ENCODE measurements around the gene ZNF785.
"Not testable (repeated sequence)": the region's sequence is repeated elsewhere in the genome, so short reads cannot be mapped to it uniquely, and the experiment has no call there.

The ZNF785 gene

DNA sequence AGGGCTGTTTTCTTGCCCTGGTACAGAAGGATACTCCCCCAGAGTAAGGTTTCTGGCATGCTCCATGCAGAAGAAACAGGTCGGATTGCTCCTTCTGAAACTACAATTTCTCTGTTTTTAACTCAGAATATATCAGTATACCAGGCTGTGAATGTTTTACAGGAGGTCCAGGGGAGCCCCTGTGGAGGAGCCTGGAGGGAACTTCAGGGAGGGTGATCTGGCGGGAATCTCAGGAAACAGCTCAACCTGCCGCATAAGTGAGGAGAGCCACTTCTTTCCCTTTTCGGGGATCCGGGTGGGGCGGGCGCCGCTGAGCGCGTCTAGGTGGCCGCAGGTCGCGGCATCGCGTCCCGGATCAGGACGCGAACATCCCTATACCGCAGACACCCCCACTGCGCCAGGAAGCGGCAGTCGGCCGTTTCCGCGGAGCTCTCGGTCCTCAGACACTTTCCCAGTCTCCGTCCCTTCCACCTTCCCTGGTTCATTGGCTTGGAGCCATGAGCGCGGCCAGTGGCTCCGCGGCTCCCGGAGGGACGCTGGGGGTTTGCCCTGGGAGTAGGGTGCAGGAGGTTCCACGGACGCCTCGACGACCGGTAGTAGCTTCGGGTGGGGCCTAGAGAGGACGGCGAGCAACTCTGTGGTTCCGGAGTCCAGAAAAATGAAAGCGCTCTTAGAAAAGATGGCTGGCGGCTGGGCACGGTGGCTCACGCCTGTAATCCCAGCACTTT, 24.2 kb downstream of the ZNF785 start:
- peak; percentile 20 for DNase-seq

DNA sequence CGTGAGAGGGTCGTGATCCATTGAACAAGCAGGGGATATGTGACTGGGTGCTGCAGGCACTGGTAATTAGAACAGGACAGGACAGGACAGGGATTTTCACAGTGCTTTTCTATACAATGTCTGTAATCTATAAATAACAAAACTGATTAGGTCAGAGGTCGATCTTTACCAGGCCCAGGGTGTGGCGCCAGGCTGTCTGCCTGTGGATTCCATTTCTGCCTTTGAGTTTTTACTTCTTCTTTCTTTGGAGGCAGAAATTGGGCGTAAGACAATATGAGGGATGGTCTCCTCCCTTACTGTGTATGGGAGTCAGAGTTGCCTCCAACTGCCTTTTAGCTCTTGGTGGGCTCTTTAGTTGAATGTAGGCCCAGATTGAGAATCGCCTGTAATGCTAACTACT, 25.8 kb downstream of the ZNF785 start:
- no peak for DNase-seq

DNA sequence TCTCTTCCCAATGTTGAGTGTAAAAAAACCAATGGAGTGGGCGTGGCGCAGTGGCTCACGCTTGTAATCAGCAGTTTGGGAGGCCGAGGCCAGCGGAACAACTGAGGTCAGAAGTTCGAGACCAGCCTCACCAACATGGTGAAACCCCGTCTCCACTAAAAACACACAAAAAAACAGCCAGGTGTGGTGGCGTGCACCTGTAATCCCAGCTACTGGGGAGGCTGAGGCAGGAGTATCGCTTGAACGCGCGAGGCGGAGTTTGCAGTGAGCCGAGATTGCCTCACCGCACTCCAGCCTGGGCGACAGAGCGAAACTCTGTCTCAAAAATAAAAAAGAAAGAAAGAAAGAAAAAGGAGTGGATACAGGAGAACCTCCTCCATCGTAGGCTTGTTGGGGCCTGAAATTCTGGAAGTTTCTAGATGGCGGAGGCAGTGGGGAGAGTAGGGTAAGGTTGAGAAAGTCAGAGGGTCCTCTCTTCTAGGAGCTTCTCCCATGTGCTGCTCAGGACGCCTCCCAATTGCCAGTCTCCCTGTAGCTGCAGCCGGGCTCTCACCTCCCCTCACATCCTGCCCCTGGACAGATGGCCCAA, 26.6 kb downstream of the ZNF785 start:
- DNase-seq, result no peak

DNA sequence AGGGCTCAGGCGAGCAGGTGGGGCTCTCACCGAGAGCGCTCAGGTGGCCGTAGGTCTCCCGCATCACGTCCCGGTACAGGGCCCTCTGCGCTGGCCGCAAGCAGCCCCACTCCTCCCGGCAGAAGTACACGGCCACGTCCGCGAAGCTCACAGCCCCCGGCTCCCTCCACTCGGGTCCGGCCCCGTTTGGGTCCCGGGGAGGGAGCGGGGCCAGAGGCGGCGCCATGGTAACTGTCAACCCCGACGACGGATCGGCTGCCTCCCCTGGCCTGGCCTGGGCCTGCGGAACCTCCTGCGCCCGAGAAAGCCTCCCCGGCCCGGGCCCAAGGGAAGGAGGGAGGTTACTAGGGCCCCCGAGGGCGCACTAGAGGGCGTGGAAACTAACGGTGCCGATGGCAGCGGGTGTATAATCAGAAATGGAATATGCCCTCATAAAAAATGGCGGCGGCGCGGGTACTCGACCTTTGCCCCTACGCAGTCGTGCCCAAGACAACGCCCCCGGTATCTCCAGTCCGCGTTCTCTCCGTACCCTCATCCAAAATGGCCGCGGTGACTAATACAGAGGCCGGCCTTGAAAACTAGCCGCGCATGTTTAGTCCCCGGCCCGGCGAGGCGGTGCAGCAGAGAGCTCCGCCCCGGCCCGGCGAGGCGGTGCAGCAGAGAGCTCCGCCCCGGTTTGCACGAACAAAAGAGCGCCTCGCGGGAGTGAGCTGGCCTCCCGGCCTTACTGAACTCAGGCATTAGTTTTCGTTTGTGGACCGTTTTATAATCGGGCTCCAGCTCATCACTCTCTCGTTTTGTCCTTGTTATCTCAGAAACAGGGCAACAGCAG, 27.3 kb downstream of the ZNF785 start, which contains the start of gene ZNF764:
Gene ZNF764 (minus strand): TSS at position 418 of the 832 bp plus-strand sequence. CDS start 192 bp downstream, at position 226.
- peak; percentile 98 for DNase-seq

DNA sequence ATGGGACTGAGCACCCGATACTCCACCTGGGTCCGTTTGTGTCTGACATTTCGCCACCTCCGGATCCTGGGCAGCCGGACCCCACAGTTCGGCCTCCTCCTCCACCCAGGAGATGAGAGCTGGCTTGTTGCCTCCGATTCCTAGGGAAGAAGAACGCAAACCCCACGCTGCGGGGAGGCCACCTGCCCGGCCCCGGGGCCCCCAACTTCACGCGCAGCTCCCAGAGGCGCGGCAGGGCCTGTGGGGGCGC, 27.9 kb downstream of the ZNF785 start:
- no peak for DNase-seq

DNA sequence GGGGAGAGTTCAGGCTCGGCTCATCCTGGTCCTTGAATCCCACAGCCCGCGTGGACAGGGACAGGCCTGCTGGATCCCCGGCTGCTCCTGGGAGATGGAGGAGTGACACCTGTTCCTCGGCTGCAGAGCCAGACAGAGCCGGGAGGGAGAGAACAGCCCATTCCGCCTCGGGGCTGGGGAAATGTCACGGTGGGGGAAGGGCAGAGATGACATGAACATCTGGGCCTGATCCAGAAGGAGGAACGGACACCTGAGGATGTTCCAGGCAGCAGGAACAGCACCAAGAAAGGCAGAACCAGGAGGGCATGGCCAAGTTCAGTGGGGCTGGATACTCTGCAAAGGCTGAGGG, 29.4 kb downstream of the ZNF785 start:
- no peak for DNase-seq

DNA sequence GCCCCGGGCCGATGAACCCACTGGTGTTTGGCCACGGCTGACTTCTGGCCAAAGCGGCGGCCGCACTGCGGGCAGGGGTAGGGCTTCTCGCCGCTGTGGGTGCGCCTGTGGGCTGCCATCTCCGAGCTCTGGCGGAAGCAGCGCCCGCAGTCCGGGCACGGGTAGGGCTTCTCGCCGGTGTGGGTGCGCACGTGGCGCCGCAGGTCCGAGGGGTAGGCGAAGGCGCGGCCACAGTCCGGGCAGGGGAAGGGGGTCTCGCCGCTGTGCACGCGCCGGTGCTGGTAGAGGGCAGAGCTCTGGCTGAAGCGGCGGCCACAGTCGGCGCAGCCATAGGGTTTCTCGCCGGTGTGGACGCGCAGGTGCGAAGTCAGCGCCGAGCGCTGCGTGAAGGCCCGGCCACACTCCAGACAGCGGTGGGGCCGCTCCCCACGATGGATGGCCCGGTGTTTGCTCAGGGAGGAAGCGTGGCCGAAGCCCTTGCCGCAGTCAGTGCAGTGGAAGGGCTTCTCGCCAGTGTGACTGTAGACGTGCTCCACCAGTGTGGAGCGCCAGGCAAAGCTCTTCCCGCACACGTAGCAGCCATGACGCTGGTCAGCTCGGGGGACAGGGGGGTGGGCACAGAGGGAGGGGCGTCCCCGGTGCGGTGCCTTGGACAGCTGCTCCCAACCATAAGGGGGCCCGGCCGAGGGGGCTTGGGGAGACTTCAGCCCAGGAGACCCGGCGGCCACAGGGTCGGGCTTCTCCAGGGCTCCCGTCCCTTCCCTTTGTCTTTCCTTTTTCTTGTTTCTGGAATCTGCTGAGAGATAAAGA, 30.0 kb downstream of the ZNF785 start:
- DNase-seq, result no peak

DNA sequence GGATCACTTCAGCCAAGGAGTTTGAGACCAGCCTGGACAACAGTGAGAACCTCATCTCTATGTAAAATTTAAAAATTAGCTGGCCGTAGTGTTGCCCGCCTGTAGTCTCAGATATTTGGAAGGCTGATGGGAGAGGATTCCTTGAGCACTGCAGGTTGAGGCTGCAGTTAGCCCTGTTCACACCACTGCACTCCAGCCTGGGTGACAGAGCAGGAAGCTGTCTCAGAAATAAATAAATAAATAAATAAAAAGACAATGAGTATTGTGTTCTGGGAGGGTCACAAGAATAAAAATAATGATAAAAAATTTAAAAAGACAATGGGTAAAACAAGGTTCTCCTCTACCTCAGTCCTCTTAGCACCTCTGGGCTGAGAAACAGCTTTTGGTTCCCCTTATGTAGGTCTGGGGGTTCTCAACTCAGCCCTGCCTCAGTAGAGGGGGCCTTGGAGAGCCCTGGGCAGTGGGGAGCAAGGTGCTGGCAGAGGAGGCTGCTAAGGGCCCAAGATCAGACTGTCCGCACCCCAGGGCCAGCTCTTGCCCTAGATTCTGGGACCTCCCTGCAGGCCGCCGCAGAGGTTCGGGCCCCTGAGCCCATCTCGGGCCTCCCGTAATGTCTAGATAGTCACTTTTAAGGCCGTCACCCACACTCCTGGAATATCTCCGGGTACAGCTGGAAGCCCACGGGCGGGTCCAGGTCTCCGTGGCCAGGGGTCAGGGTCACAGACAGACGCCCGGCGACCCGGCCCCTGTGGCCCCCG, 30.8 kb downstream of the ZNF785 start:
- DNase-seq, result no peak

DNA sequence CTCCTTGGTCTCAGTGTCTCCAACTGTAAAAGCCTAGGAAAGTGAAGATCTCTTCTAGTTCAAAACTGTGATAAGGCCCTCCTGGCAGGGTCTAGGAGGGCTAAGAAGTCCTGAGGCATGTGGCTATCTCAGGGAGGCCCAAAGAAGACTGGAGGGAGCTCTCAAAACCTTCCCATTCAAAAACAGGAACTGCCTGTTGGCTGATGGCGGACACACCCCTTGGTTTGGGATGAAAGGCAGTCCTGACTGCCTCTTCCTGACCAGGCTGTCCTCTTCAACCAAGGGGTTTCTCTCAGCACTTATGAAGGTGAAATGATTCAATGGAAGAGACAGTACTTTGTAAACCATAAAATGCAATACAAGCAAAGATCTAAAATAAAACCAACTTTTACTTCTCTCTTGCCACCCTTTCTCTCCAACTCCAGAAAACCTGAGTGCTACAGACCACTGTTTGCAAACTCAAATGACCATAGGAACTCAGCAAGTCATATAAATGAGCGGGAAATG, 32.1 kb downstream of the ZNF785 start:
- DNase-seq, result no peak

DNA sequence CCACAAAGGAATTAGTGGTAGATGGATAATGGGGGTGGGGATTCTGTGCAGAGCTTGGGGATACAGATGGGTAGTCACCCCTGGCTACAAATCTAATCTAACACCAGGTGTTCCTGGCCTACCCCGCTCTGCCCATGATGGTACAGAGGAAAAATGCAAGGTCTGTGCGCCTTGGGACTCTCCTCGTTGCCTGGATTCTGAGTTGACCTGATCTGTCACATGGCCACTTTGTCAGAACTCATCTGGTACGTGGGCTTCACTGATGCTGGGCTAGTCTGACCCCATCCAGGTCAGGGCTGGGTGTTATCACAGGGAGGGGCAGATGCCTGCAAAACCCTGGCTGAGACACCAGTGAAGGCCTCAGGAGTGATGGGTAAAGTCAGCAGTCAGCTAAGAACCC, 32.5 kb downstream of the ZNF785 start:
- DNase-seq, result no peak

DNA sequence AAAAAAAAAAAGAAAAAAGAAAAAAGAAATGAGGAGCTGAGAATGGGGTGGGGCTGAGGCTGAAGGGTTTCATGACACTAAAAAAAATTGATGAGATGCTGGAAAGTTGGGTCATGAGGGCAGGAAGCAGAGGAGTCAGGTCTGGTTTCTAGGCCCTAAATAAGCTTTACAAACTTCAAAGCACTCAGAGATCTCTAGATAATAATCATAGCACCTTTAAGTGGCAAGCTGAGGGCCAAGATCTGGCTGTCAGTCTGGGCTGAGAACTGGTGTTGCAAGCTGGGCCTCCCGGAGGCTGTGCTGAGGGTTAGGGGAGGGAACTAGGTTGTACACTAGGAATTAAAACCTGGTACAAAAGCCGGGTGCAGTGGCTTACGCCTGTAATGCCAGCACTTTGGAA, 33.7 kb downstream of the ZNF785 start:
- DNase-seq, result peak; percentile 66

DNA sequence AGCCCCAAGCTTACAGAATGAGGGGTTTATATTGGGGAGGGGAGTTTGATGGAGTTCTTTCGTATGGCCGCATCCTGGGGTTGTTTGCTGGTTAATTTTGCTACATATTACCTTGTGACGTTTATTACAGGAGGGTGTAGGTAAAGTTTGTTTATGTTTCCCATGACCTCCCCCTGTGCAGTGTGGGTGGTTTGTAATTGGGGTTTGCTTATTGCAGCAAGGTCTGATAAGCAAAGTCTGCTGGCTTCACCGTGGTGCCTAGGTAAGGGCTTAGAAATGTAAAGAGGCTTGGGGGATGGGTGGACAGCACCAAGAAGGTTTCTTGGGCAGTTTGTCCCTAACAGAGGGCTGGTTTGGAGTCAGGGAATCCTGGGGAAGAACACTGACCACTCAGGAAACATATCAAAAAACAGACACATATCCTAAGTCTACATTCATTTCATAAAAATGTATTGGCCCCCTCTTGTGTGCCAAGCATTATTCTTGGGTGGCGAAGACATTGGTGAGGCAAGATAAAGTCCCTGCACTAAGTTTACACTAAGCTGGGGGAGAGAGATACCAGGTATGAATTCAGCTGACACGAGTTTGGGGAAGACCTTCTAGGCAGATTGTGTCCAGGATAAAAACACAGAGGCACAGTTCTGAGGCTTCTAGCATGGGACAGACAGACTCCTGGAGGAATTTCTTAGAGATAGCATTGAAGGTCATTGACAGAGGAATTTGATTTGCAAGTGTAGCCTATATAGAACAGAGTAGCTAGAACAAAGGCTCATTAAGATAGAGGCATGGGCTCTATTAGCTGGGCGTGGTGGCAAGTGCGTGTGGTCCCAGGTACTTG, 36.9 kb downstream of the ZNF785 start:
- no peak for DNase-seq

DNA sequence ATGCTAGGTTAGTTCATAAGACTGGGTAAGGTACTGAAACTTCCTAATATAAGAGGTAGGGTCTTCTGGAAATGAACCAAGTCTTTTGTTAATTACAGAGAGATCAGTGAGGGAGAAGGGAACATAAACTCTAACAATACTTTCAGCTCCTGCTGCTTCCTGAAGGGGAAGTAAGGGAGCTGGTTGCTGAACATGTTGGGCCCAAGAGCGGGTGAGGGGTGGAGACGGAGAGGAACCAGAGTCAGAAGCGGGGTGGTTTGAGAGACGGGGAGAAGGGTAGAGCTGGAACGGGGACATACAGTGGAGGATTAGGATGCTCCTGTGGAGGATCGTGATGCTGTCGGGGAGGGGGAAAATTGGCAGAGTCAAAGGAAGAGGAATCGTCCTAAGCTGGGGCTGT, 39.4 kb downstream of the ZNF785 start:
- DNase-seq, result no peak

DNA sequence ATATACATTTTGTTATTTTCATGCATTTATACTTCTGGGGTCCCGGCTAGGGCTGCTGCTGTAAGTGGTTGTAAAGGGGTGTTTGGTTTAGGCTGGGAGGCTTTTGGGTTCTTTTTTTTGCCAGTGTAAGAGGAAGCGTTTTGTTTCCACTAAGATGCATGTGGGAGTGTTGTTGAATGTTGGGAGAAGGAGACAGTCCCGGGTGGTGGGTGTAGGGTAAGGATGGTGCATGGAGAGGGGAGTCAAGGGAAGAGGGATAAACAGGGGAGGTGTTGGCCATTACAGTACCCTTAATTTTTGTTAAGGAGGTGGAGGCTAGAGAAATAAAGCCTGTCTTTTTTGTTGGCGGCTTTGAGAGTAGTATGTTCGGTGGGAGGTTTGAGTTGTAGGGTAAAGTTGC, 42.4 kb downstream of the ZNF785 start:
- no peak for DNase-seq

DNA sequence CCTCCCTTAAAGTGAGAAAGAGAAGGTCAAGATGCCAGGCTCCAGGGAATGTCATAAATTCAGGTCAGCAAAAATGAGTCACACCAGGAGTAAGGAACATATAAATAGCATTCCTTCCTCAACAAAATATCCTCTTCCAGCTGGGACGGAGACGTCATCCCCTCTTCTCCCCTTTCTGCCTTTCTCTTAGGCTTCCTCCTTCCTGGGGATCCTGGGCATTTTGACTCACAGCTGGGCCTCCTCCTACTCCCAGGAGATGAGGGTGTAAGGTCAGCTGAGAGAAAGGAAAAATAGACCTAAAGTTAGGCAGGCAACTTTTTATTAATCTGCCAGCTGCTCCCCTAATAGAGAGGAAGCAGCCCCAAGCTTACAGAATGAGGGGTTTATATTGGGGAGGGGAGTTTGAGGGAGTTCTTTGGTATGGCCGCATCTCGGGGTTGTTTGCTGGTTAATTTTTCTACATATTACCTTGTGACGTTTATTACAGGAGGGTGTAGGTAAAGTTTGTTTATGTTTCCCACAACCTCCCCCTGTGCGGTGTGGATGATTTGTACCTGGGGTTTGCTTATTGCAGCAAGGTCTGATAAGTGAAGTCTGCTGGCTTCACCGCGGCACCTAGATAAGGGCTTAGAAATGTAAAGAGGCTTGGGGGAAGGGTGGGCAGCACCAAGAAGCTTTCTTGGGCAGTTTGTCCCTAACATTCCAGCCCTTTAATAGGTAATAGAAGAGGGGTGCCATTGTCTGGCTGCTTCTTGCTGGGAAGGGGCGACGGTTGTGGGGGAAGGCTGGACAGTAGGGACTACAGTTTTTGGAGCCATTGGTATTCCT, 43.8 kb downstream of the ZNF785 start:
- no peak for DNase-seq

DNA sequence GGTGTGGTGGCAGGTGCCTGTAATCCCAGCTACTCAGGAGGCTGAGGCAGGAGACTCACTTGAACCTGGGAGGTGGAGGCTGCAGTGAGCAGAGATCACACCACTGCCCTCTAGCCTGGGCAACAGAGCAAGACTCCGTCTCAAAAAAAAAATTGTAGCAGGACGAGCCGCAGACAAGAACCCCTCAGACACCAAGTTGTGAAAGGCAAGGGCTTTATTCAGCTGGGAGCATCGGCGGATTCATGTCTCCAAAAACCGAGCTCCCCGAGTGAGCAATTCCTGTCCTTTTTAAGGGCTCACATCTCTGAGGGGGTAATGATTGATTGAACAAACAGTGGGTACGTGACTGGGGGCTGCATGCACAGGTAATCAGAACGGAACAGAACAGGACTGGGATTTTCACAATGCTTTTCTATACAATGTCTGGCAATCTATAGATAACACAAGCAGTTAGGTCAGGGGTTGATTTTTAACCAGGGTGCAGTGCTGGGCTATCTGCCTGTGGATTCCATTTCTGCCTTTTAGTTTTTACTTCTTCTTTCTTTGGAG, 44.5 kb downstream of the ZNF785 start:
- DNase-seq, result not testable (repeated sequence)

DNA sequence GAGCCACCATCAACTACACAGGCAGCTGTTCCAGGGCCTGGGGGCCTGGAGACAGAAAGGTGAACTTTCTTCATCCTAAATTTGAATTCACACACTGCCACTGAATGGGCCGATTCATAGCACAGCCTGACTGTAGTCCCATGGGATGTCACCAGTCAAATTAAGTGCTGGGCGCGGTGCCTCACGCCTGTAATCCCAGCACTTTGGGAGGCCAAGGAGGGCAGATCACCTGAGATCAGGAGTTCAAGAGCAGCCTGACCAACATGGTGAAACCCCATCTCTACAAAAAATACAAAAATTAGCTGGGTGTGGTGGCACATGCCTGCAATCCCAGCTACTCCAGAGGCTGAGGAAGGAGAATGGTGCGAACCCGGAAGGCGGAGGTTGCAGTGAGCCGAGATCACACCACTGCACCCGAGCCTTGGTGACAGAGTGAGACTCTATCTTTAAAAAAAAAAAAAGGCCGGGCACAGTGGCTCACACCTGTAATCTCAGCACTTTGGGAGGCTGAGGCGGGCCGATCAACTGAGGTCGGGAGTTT, 45.4 kb downstream of the ZNF785 start:
- DNase-seq, result not testable (repeated sequence)

DNA sequence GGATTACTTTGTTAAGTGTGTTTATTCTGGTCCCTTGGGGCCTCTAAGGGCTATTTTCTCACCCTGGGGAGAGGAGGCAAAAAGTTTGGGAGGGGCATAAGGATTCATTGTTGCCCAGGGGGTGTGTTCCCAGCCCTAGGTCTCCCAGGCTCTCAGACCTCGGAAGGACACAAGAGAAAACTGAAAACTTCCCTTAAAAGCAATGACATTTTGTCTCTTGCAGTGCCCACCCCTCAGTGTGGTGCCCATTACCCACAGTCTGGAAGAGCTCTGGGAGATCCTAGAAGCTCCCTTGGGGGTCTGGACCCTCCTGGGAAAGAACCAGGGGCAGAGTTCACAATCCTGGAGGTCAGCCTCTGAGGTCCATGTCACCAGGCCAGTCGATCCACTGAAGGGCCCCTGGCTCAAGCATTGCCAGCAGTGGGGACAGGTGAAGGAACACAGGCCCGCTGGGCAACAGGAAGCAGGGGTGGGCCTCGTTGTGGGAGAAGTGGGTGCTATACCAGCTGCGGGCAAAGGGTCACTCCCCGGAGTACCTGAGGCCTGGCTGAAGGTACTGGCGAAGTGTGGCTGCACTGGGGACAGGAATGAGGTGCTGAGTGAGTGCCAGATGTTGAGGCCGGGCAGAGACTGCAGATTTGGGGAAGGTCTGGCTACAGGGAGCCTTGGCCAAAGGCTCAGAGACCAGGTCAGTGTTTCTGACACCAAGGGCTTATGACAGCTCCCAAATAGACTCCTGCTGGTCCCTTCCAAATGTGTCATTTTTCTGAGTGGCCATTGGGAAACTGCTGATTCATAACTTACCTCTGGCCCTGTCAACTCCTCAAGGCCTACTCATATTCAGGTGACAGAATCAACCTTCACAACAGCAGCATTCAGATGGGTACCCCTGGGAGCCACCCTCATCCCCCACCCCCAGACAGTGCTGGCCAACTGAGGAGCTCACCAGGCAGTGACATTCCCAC, 46.2 kb downstream of the ZNF785 start:
- DNase-seq, result no peak
